Measurements from ENCODE around the gene YIF1A. TPM values are rescaled to one million over a fixed set of nuclear protein-coding genes. Genes with fewer than 3 reads are reported as not detected.

The YIF1A gene
- total and polyA plus RNA-seq, 2 of the 4 experiments (the other 2 are of a cell fraction), result 128 to 207 TPM

- Histone ChIP-seq H2AK5ac (ENCODE audit: low read depth, low read length) (peak overlapping the region; percentile 98; the same call in 1 of the 2 replicates), H3K36me3 (ENCODE audit: control insufficient read depth, insufficient read depth, low read length) (no peaks in the 10 kb centered on the region), H3K4ac (ENCODE audit: low read depth, low read length) (peak overlapping the region; percentile 13; the same call in 1 of the 2 replicates), H3K9ac (ENCODE audit: low read depth, low read length) (no peak overlapping the region), H2AFZ (replicated peaks; ENCODE audit: low read length, poor library complexity) (peak overlapping the region; percentile 63), H2AK9ac (replicated peaks; ENCODE audit: low read depth, low read length, poor library complexity) (peak overlapping the region; percentile 1), H4K8ac (ENCODE audit: low read depth in 2 of 2, low read length in 2 of 2) (no peak overlapping the region), H4K91ac (ENCODE audit: insufficient read depth, low read depth, low read length) (no peak overlapping the region), H2BK5ac (ENCODE audit: low read depth, low read length, poor library complexity, severe bottlenecking) (no peak overlapping the region), H3K27me3 (ENCODE audit: control insufficient read depth, insufficient read depth, low read length) (no peaks in the 10 kb centered on the region), H3K18ac (ENCODE audit: low read depth, low read length) (no peak overlapping the region), H3K9me3 (ENCODE audit: control insufficient read depth, insufficient read depth, low read length) (no peaks in the 10 kb centered on the region), H3K23ac (ENCODE audit: low read depth, low read length) (no peak overlapping the region; the same call in 1 of the 2 replicates), H3K4me2 (ENCODE audit: low read depth, low read length) (no peak overlapping the region), H2BK120ac (ENCODE audit: low read depth, low read length) (no peak overlapping the region), H4K20me1 (ENCODE audit: insufficient read depth, low read length) (no peaks in the 10 kb centered on the region), H3K4me3 (ENCODE audit: insufficient read depth, low read depth, low read length) (no peak overlapping the region), H3K56ac (ENCODE audit: extremely low read depth, insufficient read depth, low read length) (no peak overlapping the region), H3K9me1 (ENCODE audit: insufficient read depth, low read length) (peaks cover 35% of the 10 kb centered on the region), H3K79me1 (ENCODE audit: low read depth in 1 of 2, low read length in 2 of 2) (peaks cover 0 to 39% of the 10 kb centered on the region in 2 experiments; a peak in 3 of 4 replicates), H4K5ac (ENCODE audit: low read depth, low read length) (no peak overlapping the region), H3K14ac (replicated peaks; ENCODE audit: low read depth, low read length) (no peak overlapping the region), H2BK15ac (ENCODE audit: low read depth, low read length) (no peak overlapping the region), H3K4me1 (ENCODE audit: control insufficient read depth, insufficient read depth, low read length) (peaks cover 46% of the 10 kb centered on the region), H2BK20ac (ENCODE audit: low read depth, low read length) (no peak overlapping the region), H3K27ac (ENCODE audit: insufficient read depth, low read length) (no peak overlapping the region)
- CTCF ChIA-PET, result no interaction called here
- POLR2A ChIA-PET (ENCODE audit: unreplicated experiment), result no interaction called here
- intact Hi-C loops (cut with micrococcal nuclease) (no loop called here), in situ Hi-C loops (cut with MboI; ENCODE audit: low sequenced_read_pairs) (no loop called here), dilution Hi-C loops (cut with HindIII; ENCODE audit: low sequenced_read_pairs, unreplicated experiment) (no loop called here)
- DNase-seq, result no peak
- TF ChIP-seq CEBPB (IDR thresholded peaks at IDR 0.05; ENCODE audit: low read depth, low read length), result no peak
- no peak for TF ChIP-seq POLR2A (IDR thresholded peaks at IDR 0.05; ENCODE audit: low read depth, low read length)
- TF ChIP-seq, protein P1, sequence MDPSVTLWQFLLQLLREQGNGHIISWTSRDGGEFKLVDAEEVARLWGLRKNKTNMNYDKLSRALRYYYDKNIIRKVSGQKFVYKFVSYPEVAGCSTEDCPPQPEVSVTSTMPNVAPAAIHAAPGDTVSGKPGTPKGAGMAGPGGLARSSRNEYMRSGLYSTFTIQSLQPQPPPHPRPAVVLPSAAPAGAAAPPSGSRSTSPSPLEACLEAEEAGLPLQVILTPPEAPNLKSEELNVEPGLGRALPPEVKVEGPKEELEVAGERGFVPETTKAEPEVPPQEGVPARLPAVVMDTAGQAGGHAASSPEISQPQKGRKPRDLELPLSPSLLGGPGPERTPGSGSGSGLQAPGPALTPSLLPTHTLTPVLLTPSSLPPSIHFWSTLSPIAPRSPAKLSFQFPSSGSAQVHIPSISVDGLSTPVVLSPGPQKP (IDR thresholded peaks at IDR 0.05; ENCODE audit: borderline replicate concordance, low read depth, low read length), result no peak
- no peak for TF ChIP-seq USF2 (IDR thresholded peaks at IDR 0.05; ENCODE audit: low read depth, low read length)
- TF ChIP-seq CHD1 (IDR thresholded peaks at IDR 0.05; ENCODE audit: low read depth, low read length), result no peak
- no peak for TF ChIP-seq SMC3 (IDR thresholded peaks at IDR 0.05; ENCODE audit: low read depth, low read length)
- TF ChIP-seq, protein P2, sequence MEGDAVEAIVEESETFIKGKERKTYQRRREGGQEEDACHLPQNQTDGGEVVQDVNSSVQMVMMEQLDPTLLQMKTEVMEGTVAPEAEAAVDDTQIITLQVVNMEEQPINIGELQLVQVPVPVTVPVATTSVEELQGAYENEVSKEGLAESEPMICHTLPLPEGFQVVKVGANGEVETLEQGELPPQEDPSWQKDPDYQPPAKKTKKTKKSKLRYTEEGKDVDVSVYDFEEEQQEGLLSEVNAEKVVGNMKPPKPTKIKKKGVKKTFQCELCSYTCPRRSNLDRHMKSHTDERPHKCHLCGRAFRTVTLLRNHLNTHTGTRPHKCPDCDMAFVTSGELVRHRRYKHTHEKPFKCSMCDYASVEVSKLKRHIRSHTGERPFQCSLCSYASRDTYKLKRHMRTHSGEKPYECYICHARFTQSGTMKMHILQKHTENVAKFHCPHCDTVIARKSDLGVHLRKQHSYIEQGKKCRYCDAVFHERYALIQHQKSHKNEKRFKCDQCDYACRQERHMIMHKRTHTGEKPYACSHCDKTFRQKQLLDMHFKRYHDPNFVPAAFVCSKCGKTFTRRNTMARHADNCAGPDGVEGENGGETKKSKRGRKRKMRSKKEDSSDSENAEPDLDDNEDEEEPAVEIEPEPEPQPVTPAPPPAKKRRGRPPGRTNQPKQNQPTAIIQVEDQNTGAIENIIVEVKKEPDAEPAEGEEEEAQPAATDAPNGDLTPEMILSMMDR (conservative IDR thresholded peaks at IDR 0.05; ENCODE audit: low read depth, low read length), result no peak
- TF ChIP-seq MAZ (IDR thresholded peaks at IDR 0.05; ENCODE audit: borderline replicate concordance, low read depth, low read length), result no peak
- ATAC-seq (ENCODE audit: low read depth), result no peak
- 89% methylated on average over 1 of the region's 1 CpG; no CpG with 5 or more reads in 1 of the 2 experiments for WGBS, 2 experiments (ENCODE audit: extremely low coverage in 2 of 2, insufficient read length in 1 of 2)
- no TSS peak for BruUV-seq (replicated peaks)
Observed at GRCh38 chr11:66323684-66324083, 34.7 kb upstream of the YIF1A start.
